Measurements from ENCODE around the gene CENPA.

CENPA gene

GRCh38 chr2:26805241-26805676, 19.4 kb downstream of the CENPA start:
- Histone ChIP-seq H2AFZ (ENCODE audit: low read depth, low read length) (no peak overlapping the region), H3K4me2 (ENCODE audit: low read length) (no peak overlapping the region), H3K27ac (ENCODE audit: low read length) (no peak overlapping the region), H3K9me3 (ENCODE audit: insufficient read depth, low read length) (no peaks in the 10 kb centered on the region), H3K9ac (ENCODE audit: low read length) (no peak overlapping the region), H3K36me3 (replicated peaks; ENCODE audit: low read depth, low read length) (peaks cover 9% of the 10 kb centered on the region), H4K20me1 (ENCODE audit: insufficient read depth, low read length) (no peaks in the 10 kb centered on the region; the same call in 1 of the 2 replicates), H3K79me2 (ENCODE audit: low read length) (no peaks in the 10 kb centered on the region), H3K4me3 (ENCODE audit: low read length) (no peak overlapping the region), H3K4me1 (ENCODE audit: low read length) (peaks cover 5% of the 10 kb centered on the region), H3K27me3 (ENCODE audit: low read depth, low read length) (no peaks in the 10 kb centered on the region)
- TF ChIP-seq CTCF (IDR thresholded peaks at IDR 0.05; ENCODE audit: low read depth, low read length) = no peak

- H3K36me3 ChIP-seq (replicated peaks; ENCODE audit: low read depth, low read length) = no peaks in the 10 kb centered on the region
- H3K4me1 ChIP-seq (ENCODE audit: low read length) = peaks cover 8% of the 10 kb centered on the region
- no peak overlapping the region for H2AFZ ChIP-seq (ENCODE audit: low read depth, low read length)
- no peaks in the 10 kb centered on the region for H4K20me1 ChIP-seq (ENCODE audit: insufficient read depth, low read length)
- TF ChIP-seq EZH2phosphoT487 (IDR thresholded peaks at IDR 0.05; ENCODE audit: low read depth) (no peak), CTCF (IDR thresholded peaks at IDR 0.05; ENCODE audit: low read depth, low read length) (no peak)
- no peak overlapping the region for H3K4me2 ChIP-seq (ENCODE audit: low read length)
- H3K79me2 ChIP-seq (ENCODE audit: low read length) = no peaks in the 10 kb centered on the region
- no peak overlapping the region for H3K4me3 ChIP-seq (ENCODE audit: low read length)
- no peaks in the 10 kb centered on the region for H3K9me3 ChIP-seq (ENCODE audit: insufficient read depth, low read length)
- no peaks in the 10 kb centered on the region for H3K27me3 ChIP-seq (ENCODE audit: low read depth, low read length)
- no peak overlapping the region for H3K9ac ChIP-seq (ENCODE audit: low read length)
- H3K27ac ChIP-seq (ENCODE audit: low read length) = no peak overlapping the region
These were observed 22.1 kb downstream of the CENPA start for GRCh38 chr2:26807788-26808460.

- no peak overlapping the region for H2AFZ ChIP-seq (ENCODE audit: low read depth, low read length)
- no peaks in the 10 kb centered on the region for H3K79me2 ChIP-seq (ENCODE audit: low read length)
- no peaks in the 10 kb centered on the region for H4K20me1 ChIP-seq (ENCODE audit: insufficient read depth, low read length)
- no peaks in the 10 kb centered on the region for H3K27me3 ChIP-seq (ENCODE audit: low read depth, low read length)
- H3K9ac ChIP-seq (ENCODE audit: low read length) = no peak overlapping the region
- H3K27ac ChIP-seq (ENCODE audit: low read length) = no peak overlapping the region
- H3K4me2 ChIP-seq (ENCODE audit: low read length) = no peak overlapping the region
- peaks cover 8% of the 10 kb centered on the region for H3K4me1 ChIP-seq (ENCODE audit: low read length)
- H3K36me3 ChIP-seq (replicated peaks; ENCODE audit: low read depth, low read length) = no peaks in the 10 kb centered on the region
- no peaks in the 10 kb centered on the region for H3K9me3 ChIP-seq (ENCODE audit: insufficient read depth, low read length)
- no peak for TF ChIP-seq CTCF (IDR thresholded peaks at IDR 0.05; ENCODE audit: low read depth, low read length)
- H3K4me3 ChIP-seq (ENCODE audit: low read length) = no peak overlapping the region
These were observed 23.4 kb downstream of the CENPA start for GRCh38 chr2:26809211-26809610.

GRCh38 chr2:26809876-26810577, 24.2 kb downstream of the CENPA start:
- Histone ChIP-seq H3K36me3 (replicated peaks; ENCODE audit: low read depth, low read length) (no peaks in the 10 kb centered on the region), H3K9me3 (ENCODE audit: insufficient read depth, low read length) (no peaks in the 10 kb centered on the region), H3K9ac (ENCODE audit: low read length) (no peak overlapping the region), H3K79me2 (ENCODE audit: low read length) (no peaks in the 10 kb centered on the region), H4K20me1 (ENCODE audit: insufficient read depth, low read length) (no peaks in the 10 kb centered on the region), H2AFZ (ENCODE audit: low read depth, low read length) (no peak overlapping the region), H3K27me3 (ENCODE audit: low read depth, low read length) (no peaks in the 10 kb centered on the region), H3K4me2 (ENCODE audit: low read length) (0 out of 2 replicates have a peak overlapping the region, but pooled peaks have one; percentile 10), H3K4me3 (ENCODE audit: low read length) (no peak overlapping the region), H3K27ac (ENCODE audit: low read length) (no peak overlapping the region), H3K4me1 (ENCODE audit: low read length) (peaks cover 8% of the 10 kb centered on the region)
- TF ChIP-seq CTCF (IDR thresholded peaks at IDR 0.05; ENCODE audit: low read depth, low read length) = no peak
- TF ChIP-seq EZH2phosphoT487 (IDR thresholded peaks at IDR 0.05; ENCODE audit: low read depth) = no peak

Measured in OCI-LY3 (cell line).